Endodermal cell (in vitro differentiated cells): Measurements from ENCODE around the gene UBE2I. TPM values are rescaled to one million over a fixed set of nuclear protein-coding genes. Genes with fewer than 3 reads are reported as not detected.

ENCODE experiments used
- DNase-seq: peaks from one replicate; pipeline ENCODE4 v3.0.0-alpha.2; 2017
- H3K27ac ChIP-seq: 2 replicates; pipeline ENCODE4 v1.5.1; 2013; ENCODE audit warnings: mild to moderate bottlenecking, low read depth, low read length, moderate library complexity
- H3K27me3 ChIP-seq: 2 replicates; pipeline ENCODE4 v1.6.1; 2013; ENCODE audit warnings: mild to moderate bottlenecking, low read length, moderate library complexity; ENCODE audit not compliant: insufficient read depth, control insufficient read depth, poor library complexity, severe bottlenecking
- H3K36me3 ChIP-seq: 2 replicates; pipeline ENCODE4 v1.7.0; 2013; ENCODE audit warnings: mild to moderate bottlenecking, low read length, moderate library complexity; ENCODE audit not compliant: control insufficient read depth, insufficient read depth
- H3K4me1 ChIP-seq: one replicate; pipeline ENCODE4 v1.7.0; 2013; ENCODE audit warnings: low read length; ENCODE audit not compliant: control insufficient read depth, insufficient read depth
- H3K4me3 ChIP-seq: 2 replicates; pipeline ENCODE4 v1.5.1; 2013; ENCODE audit warnings: mild to moderate bottlenecking, low read length, moderate library complexity
- H3K9ac ChIP-seq: 2 replicates; pipeline ENCODE4 v1.6.1; 2013; ENCODE audit warnings: mild to moderate bottlenecking, low read length, moderate library complexity; ENCODE audit not compliant: poor library complexity, severe bottlenecking; ENCODE audit errors: extremely low read depth
- H3K9me3 ChIP-seq: 2 replicates; pipeline ENCODE4 v1.6.1; 2013; ENCODE audit warnings: mild to moderate bottlenecking, low read length, moderate library complexity; ENCODE audit not compliant: control insufficient read depth
- H3K27ac Mint-ChIP-seq: 2 replicates; pipeline ENCODE4 v1.8.0; 2020; ENCODE audit warnings: mixed read lengths
- H3K27me3 Mint-ChIP-seq: 2 replicates; pipeline ENCODE4 v1.8.0; 2021; ENCODE audit warnings: mild to moderate bottlenecking, mixed read lengths; ENCODE audit not compliant: insufficient read depth
- H3K36me3 Mint-ChIP-seq: 2 replicates; pipeline ENCODE4 v1.8.0; 2020; ENCODE audit warnings: low read depth, mixed read lengths
- H3K4me1 Mint-ChIP-seq: 2 replicates; pipeline ENCODE4 v1.8.0; 2020; ENCODE audit warnings: mixed read lengths
- H3K4me3 Mint-ChIP-seq: 2 replicates; pipeline ENCODE4 v1.8.0; 2020; ENCODE audit warnings: mild to moderate bottlenecking, moderate library complexity, mixed read lengths
- H3K9me3 Mint-ChIP-seq: 2 replicates; pipeline ENCODE4 v1.8.0; 2020; ENCODE audit warnings: mild to moderate bottlenecking, mixed read lengths
- CTCF ChIP-seq: fragments of 200-600 bp; sonication (generic); conservative IDR thresholded peaks from 2 replicates; pipeline ENCODE4 v1.5.0; 2021; ENCODE audit warnings: antibody characterized with exemption, mild to moderate bottlenecking
- WGBS, 2 experiments: methylation state at CpG; one replicate each; pipeline versions ENCODE4 v1.1.5 to v1.1.7; 2013; ENCODE audit warnings: missing lambda C conversion rate in 2 of 2, mixed read lengths in 1 of 2; ENCODE audit not compliant: insufficient coverage in 1 of 2, insufficient read length in 1 of 2; 5-methylcytosine and 5-hydroxymethylcytosine counted together
- total RNA-seq, 2 donors: library from RNA; stranded (reverse); fragmentation: NEBNext Ultra II Directional in 1 of 2; extraction: Animal tissue kit (Norgen Biotek cat#: 25700) in 1 of 2; gene quantifications; 2 replicates in 1 of 2; 3 replicates in 1 of 2; pipeline ENCODE4 v1.2.1, GENCODE V29; 2021

UBE2I gene
- total RNA-seq, 2 donors from 2014 or later: 250 to 294 TPM

GRCh38 chr16:1330260-1330914, 21.0 kb downstream of the UBE2I start:
- peak; percentile 88 for DNase-seq

GRCh38 chr16:1330931-1331711, 21.7 kb downstream of the UBE2I start:
- Mint-ChIP-seq H3K27me3 (peaks cover 26% of the 10 kb centered on the region), H3K4me3 (peak overlapping the region; percentile 60), H3K4me1 (peaks cover 10% of the 10 kb centered on the region), H3K36me3 (no peaks in the 10 kb centered on the region), H3K9me3 (peaks cover 2% of the 10 kb centered on the region), H3K27ac (peak overlapping the region; percentile 92)
- WGBS, 2 experiments: 68 to 70% methylated on average over 19 to 22 of the region's 22 CpGs
- H3K4me3 ChIP-seq: peak overlapping the region; percentile 75
- H3K9ac ChIP-seq: peak overlapping the region; percentile 69
- DNase-seq: no peak
- peaks cover 11% of the 10 kb centered on the region for H3K4me1 ChIP-seq
- H3K9me3 ChIP-seq: no peaks in the 10 kb centered on the region
- H3K27me3 ChIP-seq: peaks cover 36% of the 10 kb centered on the region
- TF ChIP-seq CTCF: no peak
- H3K36me3 ChIP-seq: no peaks in the 10 kb centered on the region
- H3K27ac ChIP-seq: no peak overlapping the region

More at GRCh38 chr16:1330260-1330914, 21.0 kb downstream of the UBE2I start:
- Histone ChIP-seq H3K4me1 (peaks cover 11% of the 10 kb centered on the region), H3K27ac (no peak overlapping the region), H3K9ac (no peak overlapping the region), H3K27me3 (peaks cover 29% of the 10 kb centered on the region), H3K36me3 (no peaks in the 10 kb centered on the region), H3K9me3 (no peaks in the 10 kb centered on the region), H3K4me3 (no peak overlapping the region)
- Mint-ChIP-seq H3K9me3 (peaks cover 2% of the 10 kb centered on the region), H3K4me3 (no peak overlapping the region), H3K27ac (no peak overlapping the region), H3K4me1 (peaks cover 10% of the 10 kb centered on the region), H3K27me3 (peaks cover 19% of the 10 kb centered on the region), H3K36me3 (no peaks in the 10 kb centered on the region)
- WGBS, 2 experiments: 86 to 91% methylated on average over 8 to 17 of the region's 17 CpGs
- TF ChIP-seq CTCF: peak; percentile 94

GRCh38 chr16:1331712-1332617, 22.5 kb downstream of the UBE2I start:
- peak overlapping the region; percentile 69 for H3K9ac ChIP-seq
- no peak overlapping the region for H3K27ac ChIP-seq
- peak; percentile 97 for DNase-seq
- TF ChIP-seq CTCF: no peak
- peaks cover 10% of the 10 kb centered on the region for H3K4me1 Mint-ChIP-seq
- H3K27me3 Mint-ChIP-seq: peaks cover 34% of the 10 kb centered on the region
- H3K4me3 Mint-ChIP-seq: peak overlapping the region; percentile 60
- H3K36me3 ChIP-seq: no peaks in the 10 kb centered on the region
- H3K9me3 Mint-ChIP-seq: peaks cover 2% of the 10 kb centered on the region
- H3K36me3 Mint-ChIP-seq: no peaks in the 10 kb centered on the region
- peaks cover 44% of the 10 kb centered on the region for H3K27me3 ChIP-seq
- H3K4me1 ChIP-seq: peaks cover 11% of the 10 kb centered on the region
- H3K27ac Mint-ChIP-seq: peak overlapping the region; percentile 92
- H3K9me3 ChIP-seq: no peaks in the 10 kb centered on the region
- WGBS, 2 experiments: 14 to 15% methylated on average over 20 to 34 of the region's 34 CpGs
- peak overlapping the region; percentile 75 for H3K4me3 ChIP-seq
